ENCODE measurements around the gene IL1RN. TPM values are rescaled to one million over a fixed set of nuclear protein-coding genes. Genes with fewer than 3 reads are reported as not detected.

Gene IL1RN
- total and polyA plus RNA-seq, 10 of the 15 experiments (the other 5 are each of a cell fraction or from before 2014, with no cell fraction given), result 0.04 TPM; not detected in 7

GRCh38 chr2:113173542-113174375, 46.4 kb downstream of the IL1RN start, which contains the start of gene PSD4 (continued):
- TF ChIP-seq CTCF (IDR thresholded peaks at IDR 0.05 in 2 of 3, conservative IDR thresholded peaks at IDR 0.05 in 1 of 3; ENCODE audit: control insufficient read depth in 2 of 3, extremely low read depth in 1 of 3, insufficient read depth in 1 of 3, low read depth in 3 of 3, low read length in 3 of 3) (0 out of 6 replicates have a peak, but pooled peaks of 1 of the 3 experiments have one; percentile 12), ZBED1 (IDR thresholded peaks at IDR 0.05; ENCODE audit: borderline replicate concordance) (no peak), MEF2B (IDR thresholded peaks at IDR 0.05; ENCODE audit: partially characterized antibody, poor library complexity, severe bottlenecking) (peak; percentile 70), POLR2A (IDR thresholded peaks at IDR 0.05; ENCODE audit: low read depth, low read length) (peak; percentile 96), NFYB (IDR thresholded peaks at IDR 0.05; ENCODE audit: insufficient read depth, low read depth, low read length) (no peak), MAX (IDR thresholded peaks at IDR 0.05; ENCODE audit: low read depth, low read length) (no peak), DPF2 (IDR thresholded peaks at IDR 0.05) (no peak; the same call in 1 of the 2 replicates), ZNF217 (IDR thresholded peaks at IDR 0.05) (no peak), BMI1 (IDR thresholded peaks at IDR 0.05; ENCODE audit: borderline replicate concordance) (no peak)
- TF ChIP-seq, protein P1, sequence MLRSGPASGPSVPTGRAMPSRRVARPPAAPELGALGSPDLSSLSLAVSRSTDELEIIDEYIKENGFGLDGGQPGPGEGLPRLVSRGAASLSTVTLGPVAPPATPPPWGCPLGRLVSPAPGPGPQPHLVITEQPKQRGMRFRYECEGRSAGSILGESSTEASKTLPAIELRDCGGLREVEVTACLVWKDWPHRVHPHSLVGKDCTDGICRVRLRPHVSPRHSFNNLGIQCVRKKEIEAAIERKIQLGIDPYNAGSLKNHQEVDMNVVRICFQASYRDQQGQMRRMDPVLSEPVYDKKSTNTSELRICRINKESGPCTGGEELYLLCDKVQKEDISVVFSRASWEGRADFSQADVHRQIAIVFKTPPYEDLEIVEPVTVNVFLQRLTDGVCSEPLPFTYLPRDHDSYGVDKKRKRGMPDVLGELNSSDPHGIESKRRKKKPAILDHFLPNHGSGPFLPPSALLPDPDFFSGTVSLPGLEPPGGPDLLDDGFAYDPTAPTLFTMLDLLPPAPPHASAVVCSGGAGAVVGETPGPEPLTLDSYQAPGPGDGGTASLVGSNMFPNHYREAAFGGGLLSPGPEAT (IDR thresholded peaks at IDR 0.05; ENCODE audit: low read depth), result peak; percentile 59
- TF ChIP-seq, protein P2, sequence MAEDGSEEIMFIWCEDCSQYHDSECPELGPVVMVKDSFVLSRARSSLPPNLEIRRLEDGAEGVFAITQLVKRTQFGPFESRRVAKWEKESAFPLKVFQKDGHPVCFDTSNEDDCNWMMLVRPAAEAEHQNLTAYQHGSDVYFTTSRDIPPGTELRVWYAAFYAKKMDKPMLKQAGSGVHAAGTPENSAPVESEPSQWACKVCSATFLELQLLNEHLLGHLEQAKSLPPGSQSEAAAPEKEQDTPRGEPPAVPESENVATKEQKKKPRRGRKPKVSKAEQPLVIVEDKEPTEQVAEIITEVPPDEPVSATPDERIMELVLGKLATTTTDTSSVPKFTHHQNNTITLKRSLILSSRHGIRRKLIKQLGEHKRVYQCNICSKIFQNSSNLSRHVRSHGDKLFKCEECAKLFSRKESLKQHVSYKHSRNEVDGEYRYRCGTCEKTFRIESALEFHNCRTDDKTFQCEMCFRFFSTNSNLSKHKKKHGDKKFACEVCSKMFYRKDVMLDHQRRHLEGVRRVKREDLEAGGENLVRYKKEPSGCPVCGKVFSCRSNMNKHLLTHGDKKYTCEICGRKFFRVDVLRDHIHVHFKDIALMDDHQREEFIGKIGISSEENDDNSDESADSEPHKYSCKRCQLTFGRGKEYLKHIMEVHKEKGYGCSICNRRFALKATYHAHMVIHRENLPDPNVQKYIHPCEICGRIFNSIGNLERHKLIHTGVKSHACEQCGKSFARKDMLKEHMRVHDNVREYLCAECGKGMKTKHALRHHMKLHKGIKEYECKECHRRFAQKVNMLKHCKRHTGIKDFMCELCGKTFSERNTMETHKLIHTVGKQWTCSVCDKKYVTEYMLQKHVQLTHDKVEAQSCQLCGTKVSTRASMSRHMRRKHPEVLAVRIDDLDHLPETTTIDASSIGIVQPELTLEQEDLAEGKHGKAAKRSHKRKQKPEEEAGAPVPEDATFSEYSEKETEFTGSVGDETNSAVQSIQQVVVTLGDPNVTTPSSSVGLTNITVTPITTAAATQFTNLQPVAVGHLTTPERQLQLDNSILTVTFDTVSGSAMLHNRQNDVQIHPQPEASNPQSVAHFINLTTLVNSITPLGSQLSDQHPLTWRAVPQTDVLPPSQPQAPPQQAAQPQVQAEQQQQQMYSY (CRISPR knock-in tag; IDR thresholded peaks at IDR 0.05), result no peak
- TF ChIP-seq, protein P3, sequence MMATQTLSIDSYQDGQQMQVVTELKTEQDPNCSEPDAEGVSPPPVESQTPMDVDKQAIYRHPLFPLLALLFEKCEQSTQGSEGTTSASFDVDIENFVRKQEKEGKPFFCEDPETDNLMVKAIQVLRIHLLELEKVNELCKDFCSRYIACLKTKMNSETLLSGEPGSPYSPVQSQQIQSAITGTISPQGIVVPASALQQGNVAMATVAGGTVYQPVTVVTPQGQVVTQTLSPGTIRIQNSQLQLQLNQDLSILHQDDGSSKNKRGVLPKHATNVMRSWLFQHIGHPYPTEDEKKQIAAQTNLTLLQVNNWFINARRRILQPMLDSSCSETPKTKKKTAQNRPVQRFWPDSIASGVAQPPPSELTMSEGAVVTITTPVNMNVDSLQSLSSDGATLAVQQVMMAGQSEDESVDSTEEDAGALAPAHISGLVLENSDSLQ (IDR thresholded peaks at IDR 0.05), result no peak
- TF ChIP-seq, protein P4, sequence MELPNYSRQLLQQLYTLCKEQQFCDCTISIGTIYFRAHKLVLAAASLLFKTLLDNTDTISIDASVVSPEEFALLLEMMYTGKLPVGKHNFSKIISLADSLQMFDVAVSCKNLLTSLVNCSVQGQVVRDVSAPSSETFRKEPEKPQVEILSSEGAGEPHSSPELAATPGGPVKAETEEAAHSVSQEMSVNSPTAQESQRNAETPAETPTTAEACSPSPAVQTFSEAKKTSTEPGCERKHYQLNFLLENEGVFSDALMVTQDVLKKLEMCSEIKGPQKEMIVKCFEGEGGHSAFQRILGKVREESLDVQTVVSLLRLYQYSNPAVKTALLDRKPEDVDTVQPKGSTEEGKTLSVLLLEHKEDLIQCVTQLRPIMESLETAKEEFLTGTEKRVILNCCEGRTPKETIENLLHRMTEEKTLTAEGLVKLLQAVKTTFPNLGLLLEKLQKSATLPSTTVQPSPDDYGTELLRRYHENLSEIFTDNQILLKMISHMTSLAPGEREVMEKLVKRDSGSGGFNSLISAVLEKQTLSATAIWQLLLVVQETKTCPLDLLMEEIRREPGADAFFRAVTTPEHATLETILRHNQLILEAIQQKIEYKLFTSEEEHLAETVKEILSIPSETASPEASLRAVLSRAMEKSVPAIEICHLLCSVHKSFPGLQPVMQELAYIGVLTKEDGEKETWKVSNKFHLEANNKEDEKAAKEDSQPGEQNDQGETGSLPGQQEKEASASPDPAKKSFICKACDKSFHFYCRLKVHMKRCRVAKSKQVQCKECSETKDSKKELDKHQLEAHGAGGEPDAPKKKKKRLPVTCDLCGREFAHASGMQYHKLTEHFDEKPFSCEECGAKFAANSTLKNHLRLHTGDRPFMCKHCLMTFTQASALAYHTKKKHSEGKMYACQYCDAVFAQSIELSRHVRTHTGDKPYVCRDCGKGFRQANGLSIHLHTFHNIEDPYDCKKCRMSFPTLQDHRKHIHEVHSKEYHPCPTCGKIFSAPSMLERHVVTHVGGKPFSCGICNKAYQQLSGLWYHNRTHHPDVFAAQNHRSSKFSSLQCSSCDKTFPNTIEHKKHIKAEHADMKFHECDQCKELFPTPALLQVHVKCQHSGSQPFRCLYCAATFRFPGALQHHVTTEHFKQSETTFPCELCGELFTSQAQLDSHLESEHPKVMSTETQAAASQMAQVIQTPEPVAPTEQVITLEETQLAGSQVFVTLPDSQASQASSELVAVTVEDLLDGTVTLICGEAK (IDR thresholded peaks at IDR 0.05; ENCODE audit: borderline replicate concordance), result peak; percentile 74; the same call in 1 of the 2 replicates

Data from GM12878 (cell line).